ENCODE results near the gene UBA7.
"Not testable (repeated sequence)": the region's sequence is repeated elsewhere in the genome, so short reads cannot be mapped to it uniquely, and the experiment has no call there.

- TF ChIP-seq EP300 (IDR thresholded peaks at IDR 0.05; ENCODE audit: borderline replicate concordance in 1 of 2, low read depth in 2 of 2, low read length in 2 of 2); CTCF (IDR thresholded peaks at IDR 0.05; ENCODE audit: control extremely low read depth in 1 of 3, insufficient read depth in 1 of 3, low read depth in 1 of 3, low read length in 3 of 3); POLR2AphosphoS5 (IDR thresholded peaks at IDR 0.05; ENCODE audit: low read depth, low read length); FOSL1 (IDR thresholded peaks at IDR 0.05; ENCODE audit: insufficient read depth, low read depth, low read length); RXRA (IDR thresholded peaks at IDR 0.05; ENCODE audit: insufficient read depth, low read depth, low read length); SIN3A (conservative IDR thresholded peaks at IDR 0.05 in 1 of 2, IDR thresholded peaks at IDR 0.05 in 1 of 2; ENCODE audit: low read depth in 1 of 2, low read length in 2 of 2); JUN (IDR thresholded peaks at IDR 0.05; ENCODE audit: low read depth, low read length); POLR2A (IDR thresholded peaks at IDR 0.05; ENCODE audit: control extremely low read depth in 1 of 2, low read depth in 2 of 2, low read length in 2 of 2); HDAC2 (IDR thresholded peaks at IDR 0.05; ENCODE audit: borderline replicate concordance in 1 of 2, low read depth in 2 of 2, low read length in 2 of 2): not testable (repeated sequence)
Measured at GRCh38 chr3:49823131-49823530, 9.4 kb upstream of the UBA7 start.
